ENCODE data around the gene CDC14C.

DNA sequence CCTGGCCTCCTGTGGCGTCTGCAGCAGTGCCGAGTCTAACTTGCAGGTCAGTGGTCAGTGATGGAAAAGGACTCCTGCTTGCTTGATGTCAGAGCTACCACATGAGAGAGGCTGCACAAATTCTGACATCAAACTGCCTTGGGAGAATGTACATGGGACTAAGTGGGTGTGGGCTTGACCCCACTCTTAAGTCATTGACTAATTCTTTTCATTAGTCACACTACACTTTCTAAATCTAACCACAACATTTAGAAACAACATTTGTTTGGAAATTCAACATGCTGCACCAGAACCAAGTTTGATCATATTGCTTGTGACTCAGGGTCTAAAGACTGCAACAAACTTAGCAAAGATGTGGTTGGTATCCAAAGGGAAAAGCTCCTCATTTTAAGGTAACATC, 24.4 kb upstream of the CDC14C start:
- TF ChIP-seq, protein P1, sequence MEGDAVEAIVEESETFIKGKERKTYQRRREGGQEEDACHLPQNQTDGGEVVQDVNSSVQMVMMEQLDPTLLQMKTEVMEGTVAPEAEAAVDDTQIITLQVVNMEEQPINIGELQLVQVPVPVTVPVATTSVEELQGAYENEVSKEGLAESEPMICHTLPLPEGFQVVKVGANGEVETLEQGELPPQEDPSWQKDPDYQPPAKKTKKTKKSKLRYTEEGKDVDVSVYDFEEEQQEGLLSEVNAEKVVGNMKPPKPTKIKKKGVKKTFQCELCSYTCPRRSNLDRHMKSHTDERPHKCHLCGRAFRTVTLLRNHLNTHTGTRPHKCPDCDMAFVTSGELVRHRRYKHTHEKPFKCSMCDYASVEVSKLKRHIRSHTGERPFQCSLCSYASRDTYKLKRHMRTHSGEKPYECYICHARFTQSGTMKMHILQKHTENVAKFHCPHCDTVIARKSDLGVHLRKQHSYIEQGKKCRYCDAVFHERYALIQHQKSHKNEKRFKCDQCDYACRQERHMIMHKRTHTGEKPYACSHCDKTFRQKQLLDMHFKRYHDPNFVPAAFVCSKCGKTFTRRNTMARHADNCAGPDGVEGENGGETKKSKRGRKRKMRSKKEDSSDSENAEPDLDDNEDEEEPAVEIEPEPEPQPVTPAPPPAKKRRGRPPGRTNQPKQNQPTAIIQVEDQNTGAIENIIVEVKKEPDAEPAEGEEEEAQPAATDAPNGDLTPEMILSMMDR (IDR thresholded peaks at IDR 0.05; ENCODE audit: low read depth, low read length, poor library complexity, severe bottlenecking) = no peak
- no peak for TF ChIP-seq EZH2phosphoT487 (IDR thresholded peaks at IDR 0.05; ENCODE audit: borderline replicate concordance, low read length)
